Astrocyte (in vitro differentiated cells and primary cell): ENCODE results near the gene TBATA. TPM values are rescaled to one million over a fixed set of nuclear protein-coding genes. Genes with fewer than 3 reads are reported as not detected.

Experiments
- DNase-seq: peaks from one replicate; pipeline ENCODE4 v3.0.0-alpha.2; 2010; ENCODE audit warnings: low read depth
- FAIRE-seq: peaks from 2 replicates; lab custom pipeline; 2011; peaks lifted over from hg19 to GRCh38; lab: Jason Lieb, UNC
- H2AFZ ChIP-seq: 2 replicates; pipeline ENCODE4 v1.6.0; 2012; ENCODE audit warnings: low read depth, low read length, inconsistent platforms
- H3K27ac ChIP-seq: 2 replicates; pipeline ENCODE4 v1.5.1; 2011; ENCODE audit warnings: low read depth, low read length, inconsistent platforms
- H3K27me3 ChIP-seq: 2 replicates; pipeline ENCODE4 v1.6.0; 2011; ENCODE audit warnings: low read length, inconsistent platforms; ENCODE audit not compliant: insufficient read depth
- H3K36me3 ChIP-seq: 2 replicates; pipeline ENCODE4 v1.5.1; 2011; ENCODE audit warnings: low read length, inconsistent platforms; ENCODE audit not compliant: insufficient read depth
- H3K4me1 ChIP-seq: 2 replicates; pipeline ENCODE4 v1.5.1; 2011; ENCODE audit warnings: low read length, inconsistent platforms; ENCODE audit not compliant: insufficient read depth
- H3K4me2 ChIP-seq: 2 replicates; pipeline ENCODE4 v1.6.0; 2012; ENCODE audit warnings: low read length, inconsistent platforms
- H3K4me3 ChIP-seq: 2 replicates; pipeline ENCODE4 v1.5.1; 2011; ENCODE audit warnings: low read depth, mild to moderate bottlenecking, low read length, inconsistent platforms; ENCODE audit not compliant: insufficient read depth
- H3K79me2 ChIP-seq: 2 replicates; pipeline ENCODE4 v1.6.0; 2012; ENCODE audit warnings: mild to moderate bottlenecking, low read length, inconsistent platforms; ENCODE audit not compliant: insufficient read depth
- H3K9ac ChIP-seq: 2 replicates; pipeline ENCODE4 v1.6.0; 2012; ENCODE audit warnings: mild to moderate bottlenecking, low read length, inconsistent platforms
- H3K9me3 ChIP-seq: 2 replicates; pipeline ENCODE4 v1.5.1; 2012; ENCODE audit warnings: low read depth, mild to moderate bottlenecking, low read length, inconsistent platforms; ENCODE audit not compliant: insufficient read depth
- H4K20me1 ChIP-seq: 2 replicates; pipeline ENCODE4 v1.6.0; 2012; ENCODE audit warnings: low read length, inconsistent platforms; ENCODE audit not compliant: insufficient read depth
- H3K27ac Mint-ChIP-seq: one replicate; pipeline ENCODE4 v1.8.0; 2021; ENCODE audit warnings: mild to moderate bottlenecking, mixed read lengths; ENCODE audit not compliant: unreplicated experiment
- H3K27me3 Mint-ChIP-seq: one replicate; pipeline ENCODE4 v1.8.0; 2021; ENCODE audit warnings: low read depth, mixed read lengths; ENCODE audit not compliant: unreplicated experiment
- H3K36me3 Mint-ChIP-seq: one replicate; pipeline ENCODE4 v1.8.0; 2021; ENCODE audit warnings: low read depth, mixed read lengths; ENCODE audit not compliant: unreplicated experiment
- H3K4me1 Mint-ChIP-seq: one replicate; pipeline ENCODE4 v1.8.0; 2021; ENCODE audit warnings: low read depth, mixed read lengths; ENCODE audit not compliant: unreplicated experiment
- H3K4me3 Mint-ChIP-seq: one replicate; pipeline ENCODE4 v1.8.0; 2021; ENCODE audit warnings: mild to moderate bottlenecking, moderate library complexity, mixed read lengths; ENCODE audit not compliant: unreplicated experiment
- H3K9me3 Mint-ChIP-seq: one replicate; pipeline ENCODE4 v1.8.0; 2021; ENCODE audit warnings: mild to moderate bottlenecking, mixed read lengths; ENCODE audit not compliant: unreplicated experiment
- EZH2 ChIP-seq: IDR thresholded peaks from 2 replicates; pipeline ENCODE4 v1.6.1; 2012; ENCODE audit warnings: mild to moderate bottlenecking, low read length, inconsistent platforms; ENCODE audit not compliant: insufficient read depth
- total RNA-seq: library from RNA; stranded (reverse); gene quantifications from 2 replicates; pipeline ENCODE4 v1.2.1, GENCODE V29; 2021
- TF ChIP-seq, protein P1 (sequence below): IDR thresholded peaks from 2 replicates; pipeline ENCODE4 v1.5.1; 2011; ENCODE audit warnings: low read depth, mild to moderate bottlenecking, inconsistent platforms, low read length, moderate library complexity; ENCODE audit not compliant: insufficient read depth

Gene TBATA
- total RNA-seq, 1 donor from 2014 or later = not detected

DNA sequence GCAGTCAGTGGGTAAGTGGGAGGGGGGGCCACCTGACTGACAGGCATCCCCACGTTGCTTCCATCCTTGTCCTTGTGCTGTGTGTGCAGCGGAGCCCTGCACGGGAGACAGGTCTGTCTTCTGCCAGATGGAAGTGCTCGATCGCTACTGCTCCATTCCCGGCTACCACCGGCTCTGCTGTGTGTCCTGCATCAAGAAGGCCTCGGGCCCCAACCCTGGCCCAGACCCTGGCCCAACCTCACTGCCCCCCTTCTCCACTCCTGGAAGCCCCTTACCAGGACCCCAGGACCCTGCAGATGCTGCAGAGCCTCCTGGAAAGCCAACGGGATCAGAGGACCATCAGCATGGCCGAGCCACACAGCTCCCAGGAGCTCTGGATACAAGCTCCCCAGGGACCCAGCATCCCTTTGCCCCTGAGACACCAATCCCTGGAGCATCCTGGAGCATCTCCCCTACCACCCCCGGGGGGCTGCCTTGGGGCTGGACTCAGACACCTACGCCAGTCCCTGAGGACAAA, 24.8 kb downstream of the TBATA start:
- DNase-seq = no peak
- no peak for TF ChIP-seq EZH2
- Histone ChIP-seq H3K27ac (no peak overlapping the region), H3K36me3 (no peaks in the 10 kb centered on the region), H2AFZ (no peak overlapping the region), H3K4me2 (no peak overlapping the region), H4K20me1 (no peaks in the 10 kb centered on the region), H3K27me3 (no peaks in the 10 kb centered on the region), H3K9me3 (no peaks in the 10 kb centered on the region), H3K4me3 (no peak overlapping the region), H3K4me1 (peaks cover 7% of the 10 kb centered on the region), H3K79me2 (no peaks in the 10 kb centered on the region), H3K9ac (no peak overlapping the region)
- no peak for FAIRE-seq
- Mint-ChIP-seq H3K36me3 (peaks cover 4% of the 10 kb centered on the region), H3K4me3 (no peak overlapping the region), H3K9me3 (peaks cover 1% of the 10 kb centered on the region), H3K27me3 (peaks cover 7% of the 10 kb centered on the region), H3K27ac (no peak overlapping the region), H3K4me1 (peaks cover 17% of the 10 kb centered on the region)

DNA sequence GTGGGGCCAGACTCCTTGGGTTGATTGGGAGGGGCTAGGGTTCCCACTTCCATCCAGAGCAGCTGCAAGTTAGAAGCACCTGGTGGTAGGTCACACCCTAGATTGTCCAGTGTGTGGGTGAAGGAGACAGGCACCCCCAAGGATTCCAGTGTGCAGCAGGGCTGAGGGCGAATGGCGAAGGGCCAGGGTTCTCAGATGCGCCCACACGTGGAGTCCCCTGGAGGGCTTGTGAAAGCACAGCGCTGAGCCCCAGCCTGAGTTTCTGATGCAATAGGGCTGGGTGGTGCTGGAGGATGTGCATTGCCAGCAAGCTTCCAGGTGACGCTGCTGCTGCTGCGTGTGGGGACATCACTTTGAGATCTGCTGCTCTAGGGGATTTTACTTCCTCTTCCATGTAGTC, 25.4 kb downstream of the TBATA start:
- H3K27ac ChIP-seq = no peak overlapping the region
- DNase-seq = no peak
- no peaks in the 10 kb centered on the region for H3K36me3 ChIP-seq
- Mint-ChIP-seq H3K4me3 (no peak overlapping the region), H3K27me3 (peaks cover 7% of the 10 kb centered on the region), H3K36me3 (peaks cover 4% of the 10 kb centered on the region), H3K4me1 (peaks cover 21% of the 10 kb centered on the region), H3K9me3 (no peaks in the 10 kb centered on the region), H3K27ac (no peak overlapping the region)
- H3K9ac ChIP-seq = no peak overlapping the region
- no peak for FAIRE-seq
- no peak overlapping the region for H2AFZ ChIP-seq
- no peak for TF ChIP-seq EZH2
- TF ChIP-seq, protein P1, sequence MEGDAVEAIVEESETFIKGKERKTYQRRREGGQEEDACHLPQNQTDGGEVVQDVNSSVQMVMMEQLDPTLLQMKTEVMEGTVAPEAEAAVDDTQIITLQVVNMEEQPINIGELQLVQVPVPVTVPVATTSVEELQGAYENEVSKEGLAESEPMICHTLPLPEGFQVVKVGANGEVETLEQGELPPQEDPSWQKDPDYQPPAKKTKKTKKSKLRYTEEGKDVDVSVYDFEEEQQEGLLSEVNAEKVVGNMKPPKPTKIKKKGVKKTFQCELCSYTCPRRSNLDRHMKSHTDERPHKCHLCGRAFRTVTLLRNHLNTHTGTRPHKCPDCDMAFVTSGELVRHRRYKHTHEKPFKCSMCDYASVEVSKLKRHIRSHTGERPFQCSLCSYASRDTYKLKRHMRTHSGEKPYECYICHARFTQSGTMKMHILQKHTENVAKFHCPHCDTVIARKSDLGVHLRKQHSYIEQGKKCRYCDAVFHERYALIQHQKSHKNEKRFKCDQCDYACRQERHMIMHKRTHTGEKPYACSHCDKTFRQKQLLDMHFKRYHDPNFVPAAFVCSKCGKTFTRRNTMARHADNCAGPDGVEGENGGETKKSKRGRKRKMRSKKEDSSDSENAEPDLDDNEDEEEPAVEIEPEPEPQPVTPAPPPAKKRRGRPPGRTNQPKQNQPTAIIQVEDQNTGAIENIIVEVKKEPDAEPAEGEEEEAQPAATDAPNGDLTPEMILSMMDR = no peak
- H3K4me2 ChIP-seq = no peak overlapping the region
- H3K4me3 ChIP-seq = no peak overlapping the region
- H3K9me3 ChIP-seq = no peaks in the 10 kb centered on the region
- H3K4me1 ChIP-seq = peaks cover 12% of the 10 kb centered on the region
- no peaks in the 10 kb centered on the region for H3K79me2 ChIP-seq
- H4K20me1 ChIP-seq = no peaks in the 10 kb centered on the region
- no peaks in the 10 kb centered on the region for H3K27me3 ChIP-seq

DNA sequence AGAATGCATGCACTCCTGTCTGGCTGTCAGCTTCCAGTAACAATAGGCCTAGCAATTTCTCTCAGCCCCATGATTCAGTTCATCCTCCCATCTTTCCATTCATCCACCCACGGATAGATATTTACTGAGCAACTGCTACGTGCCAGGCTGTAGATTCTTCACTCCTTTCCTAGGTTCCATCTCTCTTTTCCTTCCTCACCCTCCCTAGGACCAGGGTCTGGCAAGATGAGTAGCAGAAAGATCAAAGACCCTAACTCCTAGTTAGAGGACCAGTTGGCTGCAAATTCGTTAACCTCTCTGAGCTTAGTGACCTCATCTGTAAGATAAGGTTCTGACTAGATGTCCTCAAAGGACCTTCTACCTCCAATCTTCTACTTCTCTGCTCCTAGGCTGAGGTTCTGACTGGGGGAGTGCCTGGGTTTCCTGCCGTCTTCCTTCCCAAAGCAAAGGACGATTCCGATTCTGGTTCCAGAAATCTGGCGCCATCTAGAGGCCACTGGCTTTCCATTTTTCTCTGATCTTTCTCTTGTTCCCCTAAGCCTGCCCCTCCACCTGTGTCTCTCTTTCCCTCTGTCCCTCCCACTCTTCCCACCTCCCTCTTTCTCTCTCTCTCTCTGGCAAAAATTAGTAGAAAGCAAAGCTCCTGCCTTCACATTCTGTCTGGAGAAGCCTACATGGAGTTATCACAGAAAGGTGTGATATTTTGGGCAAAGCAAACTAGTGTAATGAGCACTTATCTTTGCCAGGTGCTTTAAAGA, 26.2 kb downstream of the TBATA start:
- Histone ChIP-seq H3K36me3 (no peaks in the 10 kb centered on the region), H3K4me3 (no peak overlapping the region), H3K9me3 (no peaks in the 10 kb centered on the region), H2AFZ (no peak overlapping the region), H3K4me1 (peaks cover 20% of the 10 kb centered on the region), H3K27me3 (no peaks in the 10 kb centered on the region), H3K4me2 (no peak overlapping the region), H4K20me1 (no peaks in the 10 kb centered on the region), H3K79me2 (no peaks in the 10 kb centered on the region), H3K27ac (no peak overlapping the region), H3K9ac (no peak overlapping the region)
- H3K4me1 Mint-ChIP-seq = peaks cover 29% of the 10 kb centered on the region
- peaks cover 7% of the 10 kb centered on the region for H3K27me3 Mint-ChIP-seq
- H3K27ac Mint-ChIP-seq = no peak overlapping the region
- FAIRE-seq = peak; percentile 47
- peak; percentile 49 for DNase-seq
- H3K4me3 Mint-ChIP-seq = no peak overlapping the region
- no peaks in the 10 kb centered on the region for H3K9me3 Mint-ChIP-seq
- TF ChIP-seq EZH2 = no peak
- TF ChIP-seq, protein P1 = peak; percentile 73
- peaks cover 5% of the 10 kb centered on the region for H3K36me3 Mint-ChIP-seq
